ENCODE results near the gene MAJIN. TPM values are rescaled to one million over a fixed set of nuclear protein-coding genes. Genes with fewer than 3 reads are reported as not detected.

MAJIN gene
- total RNA-seq, result not detected in 2 replicates

GRCh38 chr11:64971421-64972233 lies at the start of gene MAJIN:
MAJIN (minus strand) TSS chr11:64972108; CDS start chr11:64959405, 12,703 bp downstream.

GRCh38 chr11:65013888-65014725 lies 42.2 kb upstream of the MAJIN start, which contains the start of gene ARL2:
ARL2 (plus strand) TSS chr11:65014160; CDS start chr11:65014208, 48 bp downstream.

GRCh38 chr11:64996710-64997380 lies 24.9 kb upstream of the MAJIN start, which contains the start of gene BATF2:
BATF2 (minus strand) TSS chr11:64996971; CDS start chr11:64996914, 57 bp downstream.

GRCh38 chr11:64935359-64936081 lies 36.4 kb downstream of the MAJIN start, which contains the start of gene GPHA2:
GPHA2 (minus strand) TSS chr11:64935893; CDS start chr11:64935460, 433 bp downstream.

GRCh38 chr11:64923944-64924909 lies 47.7 kb downstream of the MAJIN start, which contains the start of gene PPP2R5B:
PPP2R5B (plus strand) TSS chr11:64924689; CDS start chr11:64925735, 1,046 bp downstream.

GRCh38 chr11:64916775-64917662 lies 54.9 kb downstream of the MAJIN start, which contains the start of gene ATG2A:
ATG2A (minus strand) TSS chr11:64917209; CDS start chr11:64917135, 74 bp downstream.

Other genes starting within 250 kb of the MAJIN start
- not detected in 2 replicates for gene NRXN2, start 248.9 kb downstream of the MAJIN start, total RNA-seq
- gene RASGRP2, start 228.0 kb downstream of the MAJIN start, total RNA-seq, result 1.6 TPM in 1 of 2 replicates, not detected in the other
- gene PYGM, start 212.1 kb downstream of the MAJIN start, total RNA-seq, result 0.25 TPM in 1 of 2 replicates, not detected in the other
- gene SF1, start 193.6 kb downstream of the MAJIN start, total RNA-seq, result 153 and 156 TPM in 2 replicates
- gene MAP4K2, start 168.9 kb downstream of the MAJIN start, total RNA-seq, result 32.2 and 41.7 TPM in 2 replicates
- gene MEN1, start 161.6 kb downstream of the MAJIN start, total RNA-seq, result 19.1 and 22.2 TPM in 2 replicates
- gene CDC42BPG, start 127.5 kb downstream of the MAJIN start, total RNA-seq, result 0.33 and 0.49 TPM in 2 replicates
- 84.5 and 91.1 TPM in 2 replicates for gene EHD1, start 93.5 kb downstream of the MAJIN start, total RNA-seq
- gene ATG2A, start 54.9 kb downstream of the MAJIN start, total RNA-seq, result 22.2 and 27.4 TPM in 2 replicates
- 23.6 and 27.2 TPM in 2 replicates for gene PPP2R5B, start 47.4 kb downstream of the MAJIN start, total RNA-seq
- not detected in 2 replicates for gene GPHA2, start 36.2 kb downstream of the MAJIN start, total RNA-seq
- 4.4 and 7.9 TPM in 2 replicates for gene BATF2, start 24.9 kb upstream of the MAJIN start, total RNA-seq
- 167 and 184 TPM in 2 replicates for gene ARL2, start 42.1 kb upstream of the MAJIN start, total RNA-seq
- gene SNX15, start 55.3 kb upstream of the MAJIN start, total RNA-seq, result 17.1 and 17.3 TPM in 2 replicates
- 28.0 and 37.5 TPM in 2 replicates for gene SAC3D1, start 69.1 kb upstream of the MAJIN start, total RNA-seq
- 6.2 and 18.9 TPM in 2 replicates for gene NAALADL1, start 86.4 kb upstream of the MAJIN start, total RNA-seq
- 20.7 and 21.8 TPM in 2 replicates for gene CDCA5, start 111.9 kb upstream of the MAJIN start, total RNA-seq
- 49.2 and 62.0 TPM in 2 replicates for gene ZFPL1, start 112.1 kb upstream of the MAJIN start, total RNA-seq
- gene VPS51, start 124.1 kb upstream of the MAJIN start, total RNA-seq, result 259 and 334 TPM in 2 replicates
- gene TM7SF2, start 139.8 kb upstream of the MAJIN start, total RNA-seq, result 8.5 and 17.0 TPM in 2 replicates
- gene ZNHIT2, start 145.6 kb upstream of the MAJIN start, total RNA-seq, result 12.4 and 15.7 TPM in 2 replicates
- gene FAU, start 150.0 kb upstream of the MAJIN start, total RNA-seq, result 504 and 675 TPM in 2 replicates
- 64.6 and 81.9 TPM in 2 replicates for gene MRPL49, start 150.2 kb upstream of the MAJIN start, total RNA-seq
- gene SYVN1, start 162.4 kb upstream of the MAJIN start, total RNA-seq, result 14.9 and 17.2 TPM in 2 replicates
- gene SPDYC, start 198.1 kb upstream of the MAJIN start, total RNA-seq, result not detected in 2 replicates
- 243 and 266 TPM in 2 replicates for gene CAPN1, start 209.8 kb upstream of the MAJIN start, total RNA-seq

Data from mammary microvascular endothelial cell (primary cell).